HepG2 (cell line): ENCODE measurements around the gene NDC80. TPM values are rescaled to one million over a fixed set of nuclear protein-coding genes. Genes with fewer than 3 reads are reported as not detected.

ENCODE experiments used
- ATAC-seq: fragments of 200-7000 bp; cut with Tn5 transposase; 3 replicates; pipeline ENCODE4 v1.9.1; 2020; ENCODE audit warnings: mild to moderate bottlenecking, moderate library complexity
- BruUV-seq: library from RNA; stranded (reverse); fragments of 400-500 nt; replicated peaks from 2 replicates; lab custom pipeline; 2021; lab: Mats Ljungman, UMichigan
- CTCF ChIA-PET: fragments of 300-600 bp; formaldehyde crosslinking; extraction: SDS; loops from one replicate; lab custom pipeline; 2021; ENCODE audit warnings: low total read pairs, inconsistent platforms, low intra/inter-chr PET ratio; lab: Yijun Ruan, JAX
- POLR2A ChIA-PET: fragments of 350-600 bp; sonication (Branson Sonifier 250); formaldehyde crosslinking; loops from one replicate; lab custom pipeline; 2020; ENCODE audit warnings: antibody characterized with exemption, inconsistent platforms; lab: Yijun Ruan, JAX
- DNase-seq: peaks from one replicate; pipeline ENCODE4 v3.0.0-alpha.2; 2015; ENCODE audit warnings: low spot score
- FAIRE-seq: peaks from 3 replicates; lab custom pipeline; 2011; peaks lifted over from hg19 to GRCh38; lab: Jason Lieb, UNC
- H2AFZ ChIP-seq: one replicate; pipeline ENCODE4 v1.6.1; 2011; ENCODE audit warnings: low read length, inconsistent platforms
- H3K27ac ChIP-seq: fragments of 300-600 bp; 3 replicates; pipeline ENCODE4 v1.8.0; 2011; ENCODE audit warnings: mixed run types, mild to moderate bottlenecking, mixed read lengths, low read length, inconsistent platforms; ENCODE audit not compliant: insufficient read depth; ENCODE audit errors: extremely low read length
- H3K27me3 ChIP-seq, 2 experiments: fragments of 200-600 bp in 1 of 2; 2 replicates in 1 of 2; 3 replicates in 1 of 2; pipeline versions ENCODE4 v1.6.0 to v1.8.0; 2011; ENCODE audit warnings: low read length in 2 of 2, mild to moderate bottlenecking in 2 of 2, moderate library complexity in 2 of 2, inconsistent platforms in 1 of 2; ENCODE audit not compliant: insufficient read depth in 2 of 2, control insufficient read depth in 1 of 2
- H3K36me3 ChIP-seq, 2 experiments: fragments of 200-600 bp in 1 of 2; replicated peaks in 1 of 2; 2 replicates in 1 of 2; 3 replicates in 1 of 2; pipeline versions ENCODE4 v1.5.1 to v1.8.0; 2011; ENCODE audit warnings: low read length in 2 of 2, inconsistent platforms in 1 of 2; ENCODE audit not compliant: insufficient read depth in 2 of 2, control insufficient read depth in 1 of 2
- H3K4me1 ChIP-seq: 2 replicates; pipeline ENCODE4 v1.5.1; 2012; ENCODE audit warnings: low read length, inconsistent platforms; ENCODE audit not compliant: insufficient read depth
- H3K4me2 ChIP-seq: 2 replicates; pipeline ENCODE4 v1.6.0; 2011; ENCODE audit warnings: low read depth, low read length, inconsistent platforms
- H3K4me3 ChIP-seq, 3 experiments: fragments of 200-600 bp in 1 of 3; sonication (generic), shearing (Covaris generic) in 1 of 3; replicated peaks in 1 of 3; 2 replicates each; pipeline ENCODE4 v1.5.1; 2011 to 2016; ENCODE audit warnings: low read length in 3 of 3, inconsistent platforms in 2 of 3, low read depth in 2 of 3, mild to moderate bottlenecking in 2 of 3, control low read depth in 1 of 3, mixed read lengths in 1 of 3; ENCODE audit not compliant: insufficient read depth in 1 of 3
- H3K79me2 ChIP-seq: one replicate; pipeline ENCODE4 v1.6.1; 2011; ENCODE audit warnings: low read length, inconsistent platforms; ENCODE audit not compliant: insufficient read depth
- H3K9ac ChIP-seq: 2 replicates; pipeline ENCODE4 v1.6.0; 2011; ENCODE audit warnings: mild to moderate bottlenecking, low read depth, low read length, inconsistent platforms; ENCODE audit not compliant: insufficient read depth
- H3K9me3 ChIP-seq: 2 replicates; pipeline ENCODE4 v1.5.1; 2012; ENCODE audit warnings: mild to moderate bottlenecking, low read length
- H4K20me1 ChIP-seq: 2 replicates; pipeline ENCODE4 v1.6.0; 2011; ENCODE audit warnings: inconsistent platforms, mild to moderate bottlenecking, low read length, moderate library complexity; ENCODE audit not compliant: insufficient read depth
- MEIS2 ChIP-seq: sonication (generic); formaldehyde crosslinking; IDR thresholded peaks from 2 replicates; pipeline ENCODE4 v1.9.0; 2021; ENCODE audit warnings: mild to moderate bottlenecking, missing genetic modification reagents
- RERE ChIP-seq: IDR thresholded peaks from 2 replicates; pipeline ENCODE4 v1.6.1; 2016; ENCODE audit warnings: low read depth, missing genetic modification reagents, missing compliant biosample characterization
- ZBTB37 ChIP-seq: sonication (generic); formaldehyde crosslinking; IDR thresholded peaks from 2 replicates; pipeline ENCODE4 v1.4.0; 2020; ENCODE audit warnings: mild to moderate bottlenecking, missing genetic modification reagents
- ZNF543 ChIP-seq: sonication (generic); formaldehyde crosslinking; IDR thresholded peaks from 2 replicates; pipeline ENCODE4 v1.4.0; 2020; ENCODE audit warnings: mild to moderate bottlenecking, missing genetic modification reagents
- ZNF768 ChIP-seq: sonication (generic); formaldehyde crosslinking; IDR thresholded peaks from 2 replicates; pipeline ENCODE4 v1.4.0; 2020; ENCODE audit warnings: missing genetic modification reagents
- WGBS: methylation state at CpG from one replicate; pipeline ENCODE4 v1.1.6; 2017; ENCODE audit warnings: low lambda C conversion rate; 5-methylcytosine and 5-hydroxymethylcytosine counted together
- in situ Hi-C: cut with HindIII; loops from 2 replicates; pipeline ENCODE4 v1.10.0; 2017; ENCODE audit warnings: low pct_unique_long_range_greater_than_20kb; ENCODE audit not compliant: extremely low pct_ligation_motif_present
- intact Hi-C: fragments of 100-400 bp; cut with micrococcal nuclease; formaldehyde crosslinking; loops from one replicate; pipeline ENCODE4 v1.10.0; 2022; ENCODE audit not compliant: unreplicated experiment
- polyA plus RNA-seq, 8 experiments: library from polyadenylated mRNA; depleted of rRNA in 3 of 8; stranded (reverse) in 7 of 8; unstranded in 1 of 8; fragments of >200 nt; fragmentation: Illumina TruSeq in 4 of 8; extraction: Trizol in 4 of 8; gene quantifications; 2 replicates each; pipeline versions ENCODE4 v1.2.1 to v1.2.3, GENCODE V29; 2011 to 2016; ENCODE audit warnings: low read depth in 4 of 8, missing spikeins in 1 of 8, mixed read lengths in 1 of 8; ENCODE audit not compliant: insufficient read depth in 1 of 8
- total RNA-seq, 5 experiments: library from RNA; depleted of rRNA; stranded (reverse); fragments of >200 nt; fragmentation: Illumina TruSeq; extraction: Trizol; gene quantifications; 2 replicates each; pipeline ENCODE4 v1.2.3, GENCODE V29; 2016; ENCODE audit warnings: low read depth in 1 of 5

NDC80 gene
- total and polyA plus RNA-seq, 2 of the 13 experiments (the other 11 are each of a cell fraction or from before 2014, with no cell fraction given): 9.6 to 33.0 TPM

GRCh38 chr18:2538844-2539243 is 32.5 kb upstream of the NDC80 start (continued):
- no peak for TF ChIP-seq RERE (CRISPR knock-in tag)

- Histone ChIP-seq H3K36me3 (peaks cover 0 to 6% of the 10 kb centered on the region in 2 experiments; a peak in 1 of 5 replicates), H3K9me3 (no peaks in the 10 kb centered on the region), H3K4me3 (no peak overlapping the region), H3K27me3 (no peaks in the 10 kb centered on the region), H3K4me2 (no peak overlapping the region), H4K20me1 (no peaks in the 10 kb centered on the region), H3K79me2 (no peaks in the 10 kb centered on the region), H3K4me1 (no peaks in the 10 kb centered on the region), H2AFZ (no peak overlapping the region), H3K27ac (no peak overlapping the region), H3K9ac (no peak overlapping the region)
- intact Hi-C loops: loop anchor here (2.0 kb wide), 1 partner anchor 954 kb away; no protein-coding TSS in a partner anchor
- ATAC-seq: no peak
- ChIA-PET POLR2A (no interaction called here), CTCF (interaction anchor here (1.4 to 2.2 kb wide), 2 partner anchors 203 to 1676 kb away, joined by 3 to 15 read pairs; no protein-coding TSS in a partner anchor)
- TF ChIP-seq MEIS2 (CRISPR knock-in tag) (no peak), ZNF768 (CRISPR knock-in tag) (no peak), ZBTB37 (no peak), ZNF543 (CRISPR knock-in tag) (no peak)
- in situ Hi-C loops: loop anchor here (25.0 kb wide), 2 partner anchors 203 to 953 kb away; no protein-coding TSS in a partner anchor
- no peak for FAIRE-seq
- 95% methylated on average over 4 of the region's 4 CpGs for WGBS
- BruUV-seq: no TSS peak
- DNase-seq: no peak
Observed at GRCh38 chr18:2540575-2540974, 30.8 kb upstream of the NDC80 start.
